ENCODE measurements around the gene CZIB. TPM values are rescaled to one million over a fixed set of nuclear protein-coding genes. Genes with fewer than 3 reads are reported as not detected.
"Not testable (repeated sequence)": the region's sequence is repeated elsewhere in the genome, so short reads cannot be mapped to it uniquely, and the experiment has no call there.

The CZIB gene
- total RNA-seq, 1 experiment from 2014 or later = 43.1 TPM

DNA sequence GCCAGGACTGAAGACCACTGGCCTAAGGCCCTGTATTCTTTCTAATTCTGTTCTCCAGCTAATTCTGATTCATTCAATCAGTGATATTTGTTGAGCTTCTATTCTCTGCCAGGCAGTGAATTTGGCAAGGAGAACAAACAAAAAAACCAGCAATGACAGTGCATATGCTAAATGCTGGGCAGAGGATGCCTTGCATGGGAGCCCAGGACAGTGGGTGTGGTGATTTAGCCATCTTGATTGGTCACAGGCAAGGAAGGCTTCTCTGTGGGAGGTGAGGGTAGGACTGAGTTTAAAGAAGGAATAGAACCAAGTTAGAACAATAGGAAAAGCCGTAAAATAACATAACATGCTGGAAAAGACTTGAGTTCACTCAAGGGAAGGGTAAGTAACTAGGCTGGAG lies 33.0 kb downstream of the CZIB start (continued):
- TF ChIP-seq YY1 (IDR thresholded peaks at IDR 0.05; ENCODE audit: extremely low read depth, insufficient replicate concordance, low read depth, low read length) (no peak), CEBPB (IDR thresholded peaks at IDR 0.05; ENCODE audit: low read depth) (no peak), ELF1 (IDR thresholded peaks at IDR 0.05; ENCODE audit: borderline replicate concordance, low read depth) (no peak), JUND (IDR thresholded peaks at IDR 0.05) (no peak), EGR1 (IDR thresholded peaks at IDR 0.05; ENCODE audit: low read depth) (no peak)
- TF ChIP-seq, protein P1, sequence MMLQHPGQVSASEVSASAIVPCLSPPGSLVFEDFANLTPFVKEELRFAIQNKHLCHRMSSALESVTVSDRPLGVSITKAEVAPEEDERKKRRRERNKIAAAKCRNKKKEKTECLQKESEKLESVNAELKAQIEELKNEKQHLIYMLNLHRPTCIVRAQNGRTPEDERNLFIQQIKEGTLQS (IDR thresholded peaks at IDR 0.05) = no peak

DNA sequence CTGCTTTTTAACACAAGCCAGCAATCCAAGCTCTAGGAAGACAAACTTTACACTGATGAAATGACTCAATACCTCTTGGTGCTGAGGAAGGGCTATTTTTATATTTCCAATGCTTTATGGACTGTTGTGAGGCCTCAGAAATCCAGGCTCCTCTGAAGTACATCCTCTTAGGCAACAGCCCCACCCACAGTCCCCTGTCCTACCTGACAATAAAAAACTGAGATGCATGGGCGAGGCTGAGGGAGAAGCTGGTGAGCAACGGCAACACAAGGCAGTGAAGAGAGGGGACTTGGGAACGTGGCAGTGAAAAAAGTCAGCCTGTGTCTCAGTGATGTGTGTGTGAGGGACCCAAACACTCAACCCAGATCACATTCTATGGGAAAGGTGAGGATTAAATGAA lies 33.9 kb downstream of the CZIB start:
- ChIA-PET POLR2A (no interaction called here), RAD21 (ENCODE audit: low non-redundant PET in 1 of 2, low total read pairs in 2 of 2, uncharacterized antibody in 2 of 2, unreplicated experiment in 2 of 2) (no interaction called here), CTCF (interaction anchor here (0.8 kb wide), 1 partner anchor 207 kb away, joined by 4 read pairs; no protein-coding TSS in a partner anchor)
- no peaks in the 10 kb centered on the region for H3K79me2 ChIP-seq (ENCODE audit: insufficient read depth, low read length)
- peaks cover 0 to 13% of the 10 kb centered on the region in 2 experiments; a peak in 2 of 4 replicates for H3K4me1 ChIP-seq (ENCODE audit: control insufficient read depth in 1 of 2, insufficient read depth in 2 of 2, low read length in 2 of 2)
- no peaks in the 10 kb centered on the region for H3K27me3 ChIP-seq (ENCODE audit: insufficient read depth, low read length)
- no peaks in the 10 kb centered on the region for H4K20me1 ChIP-seq (ENCODE audit: insufficient read depth)
- no peak overlapping the region for H3K9ac ChIP-seq (ENCODE audit: low read length)
- H3K4me3 ChIP-seq (replicated peaks in 1 of 2; ENCODE audit: low read depth in 1 of 2, low read length in 2 of 2) = no peak overlapping the region
- no peaks in the 10 kb centered on the region for H3K9me3 ChIP-seq (ENCODE audit: control insufficient read depth in 1 of 2, insufficient read depth in 1 of 2, low read depth in 1 of 2, low read length in 2 of 2)
- H3K27ac ChIP-seq (ENCODE audit: low read depth, low read length) = no peak overlapping the region
- intact Hi-C loops (cut with micrococcal nuclease) = loop anchor here (10.0 kb wide), 1 partner anchor 172 kb away; no protein-coding TSS in a partner anchor
- H3K36me3 ChIP-seq (ENCODE audit: control insufficient read depth in 1 of 2, insufficient read depth in 2 of 2, low read length in 2 of 2) = no peaks in the 10 kb centered on the region
- no peak overlapping the region for H2AFZ ChIP-seq (ENCODE audit: low read depth, low read length, poor library complexity, severe bottlenecking)
- no peak for TF ChIP-seq RAD21 (IDR thresholded peaks at IDR 0.05; ENCODE audit: low read depth)
- TF ChIP-seq POLR2AphosphoS5 (IDR thresholded peaks at IDR 0.05; ENCODE audit: low read depth, low read length) = no peak
- TF ChIP-seq FOSL1 (IDR thresholded peaks at IDR 0.05; ENCODE audit: low read depth) = no peak
- TF ChIP-seq, protein P2, sequence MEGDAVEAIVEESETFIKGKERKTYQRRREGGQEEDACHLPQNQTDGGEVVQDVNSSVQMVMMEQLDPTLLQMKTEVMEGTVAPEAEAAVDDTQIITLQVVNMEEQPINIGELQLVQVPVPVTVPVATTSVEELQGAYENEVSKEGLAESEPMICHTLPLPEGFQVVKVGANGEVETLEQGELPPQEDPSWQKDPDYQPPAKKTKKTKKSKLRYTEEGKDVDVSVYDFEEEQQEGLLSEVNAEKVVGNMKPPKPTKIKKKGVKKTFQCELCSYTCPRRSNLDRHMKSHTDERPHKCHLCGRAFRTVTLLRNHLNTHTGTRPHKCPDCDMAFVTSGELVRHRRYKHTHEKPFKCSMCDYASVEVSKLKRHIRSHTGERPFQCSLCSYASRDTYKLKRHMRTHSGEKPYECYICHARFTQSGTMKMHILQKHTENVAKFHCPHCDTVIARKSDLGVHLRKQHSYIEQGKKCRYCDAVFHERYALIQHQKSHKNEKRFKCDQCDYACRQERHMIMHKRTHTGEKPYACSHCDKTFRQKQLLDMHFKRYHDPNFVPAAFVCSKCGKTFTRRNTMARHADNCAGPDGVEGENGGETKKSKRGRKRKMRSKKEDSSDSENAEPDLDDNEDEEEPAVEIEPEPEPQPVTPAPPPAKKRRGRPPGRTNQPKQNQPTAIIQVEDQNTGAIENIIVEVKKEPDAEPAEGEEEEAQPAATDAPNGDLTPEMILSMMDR (IDR thresholded peaks at IDR 0.05 in 2 of 3, conservative IDR thresholded peaks at IDR 0.05 in 1 of 3; ENCODE audit: borderline replicate concordance in 1 of 3, insufficient read depth in 1 of 3, low read depth in 2 of 3, low read length in 2 of 3) = no peak
- TF ChIP-seq EGR1 (IDR thresholded peaks at IDR 0.05; ENCODE audit: low read depth) = no peak
- no peak for TF ChIP-seq EZH2 (IDR thresholded peaks at IDR 0.05)
- TF ChIP-seq, protein P1 (IDR thresholded peaks at IDR 0.05) = no peak
- TF ChIP-seq ZFX (IDR thresholded peaks at IDR 0.05) = no peak
- ATAC-seq (no peak), DNase-seq (ENCODE audit: low read depth, low spot score) (no peak)
- BruUV-seq (replicated peaks) = no TSS peak
- no peak overlapping the region for H3K4me2 ChIP-seq (ENCODE audit: low read length)
- no peaks in the 10 kb centered on the region for H3K9me2 ChIP-seq (ENCODE audit: insufficient read depth)

DNA sequence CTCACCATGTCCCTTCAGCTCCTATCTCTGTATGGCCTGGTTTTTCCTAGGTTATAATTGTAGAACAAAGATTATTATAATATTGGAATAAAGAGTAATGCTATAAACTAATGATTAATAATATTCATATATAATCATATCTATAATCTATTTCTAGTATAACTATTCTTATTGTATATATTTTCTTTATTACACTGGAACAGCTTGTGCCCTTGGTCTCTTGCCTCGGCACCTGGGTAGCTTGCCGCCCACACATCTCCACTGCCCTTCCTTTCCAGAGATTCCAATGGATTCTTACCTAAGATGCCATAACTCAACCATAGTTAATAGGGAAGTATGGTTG lies 34.5 kb downstream of the CZIB start:
- H3K9me3 ChIP-seq (ENCODE audit: control insufficient read depth in 1 of 2, insufficient read depth in 1 of 2, low read depth in 1 of 2, low read length in 2 of 2); H3K27me3 ChIP-seq (ENCODE audit: insufficient read depth, low read length); H3K9me2 ChIP-seq (ENCODE audit: insufficient read depth); H3K4me2 ChIP-seq (ENCODE audit: low read length); H3K9ac ChIP-seq (ENCODE audit: low read length); H3K79me2 ChIP-seq (ENCODE audit: insufficient read depth, low read length); ATAC-seq; H3K27ac ChIP-seq (ENCODE audit: low read depth, low read length); BruUV-seq (replicated peaks); H3K4me3 ChIP-seq (replicated peaks in 1 of 2; ENCODE audit: low read depth in 1 of 2, low read length in 2 of 2); H4K20me1 ChIP-seq (ENCODE audit: insufficient read depth); H2AFZ ChIP-seq (ENCODE audit: low read depth, low read length, poor library complexity, severe bottlenecking); RAD21 ChIA-PET (ENCODE audit: low non-redundant PET in 1 of 2, low total read pairs in 2 of 2, uncharacterized antibody in 2 of 2, unreplicated experiment in 2 of 2); H3K36me3 ChIP-seq (ENCODE audit: control insufficient read depth in 1 of 2, insufficient read depth in 2 of 2, low read length in 2 of 2); POLR2A ChIA-PET; DNase-seq (ENCODE audit: low read depth, low spot score): not testable (repeated sequence)
- peaks cover 0 to 13% of the 10 kb centered on the region in 2 experiments; a peak in 2 of 4 replicates for H3K4me1 ChIP-seq (ENCODE audit: control insufficient read depth in 1 of 2, insufficient read depth in 2 of 2, low read length in 2 of 2)
- intact Hi-C loops (cut with micrococcal nuclease) = loop anchor here (1.0 to 10.0 kb wide), 2 partner anchors 171 to 282 kb away; no protein-coding TSS in a partner anchor
- CTCF ChIA-PET = interaction anchor here (0.8 kb wide), 1 partner anchor 207 kb away, joined by 4 read pairs; no protein-coding TSS in a partner anchor

All from HCT116 (cell line).